ENCODE measurements around the gene GALNT10.

Gene GALNT10

GRCh38 chr5:154262342-154262741, 71.8 kb downstream of the GALNT10 start:
- H3K36me3 ChIP-seq (ENCODE audit: control insufficient read depth, insufficient read depth, low read length): no peaks in the 10 kb centered on the region
- H3K23ac ChIP-seq (ENCODE audit: low read length): no peak overlapping the region
- no CpG with 5 or more reads among the region's 2 CpGs for WGBS (ENCODE audit: extremely low coverage, insufficient coverage, low lambda C conversion rate)
- H3K4me3 ChIP-seq (ENCODE audit: low read length): no peak overlapping the region
- no peak overlapping the region for H4K8ac ChIP-seq (ENCODE audit: low read depth, low read length)
- H2AK5ac ChIP-seq (ENCODE audit: low read length): no peak overlapping the region
- no peak overlapping the region for H3K27ac ChIP-seq (ENCODE audit: low read depth, low read length)
- H2BK15ac ChIP-seq (replicated peaks; ENCODE audit: low read depth): no peak overlapping the region
- no peak for DNase-seq
- no peak overlapping the region for H4K5ac ChIP-seq (ENCODE audit: low read length)
- H2BK120ac ChIP-seq (ENCODE audit: low read depth, low read length): no peak overlapping the region
- peaks cover 6% of the 10 kb centered on the region for H3K4me1 ChIP-seq (ENCODE audit: control insufficient read depth, low read depth, low read length)
- H3K4me2 ChIP-seq (ENCODE audit: low read length): no peak overlapping the region
- no peak overlapping the region for H3K4ac ChIP-seq (ENCODE audit: low read depth, low read length)
- H3K27me3 ChIP-seq (ENCODE audit: insufficient read depth, low read length, poor library complexity): no peaks in the 10 kb centered on the region
- no peak overlapping the region for H2BK5ac ChIP-seq (ENCODE audit: low read length)
- H3K79me2 ChIP-seq (ENCODE audit: control insufficient read depth, insufficient read depth, low read length): no peaks in the 10 kb centered on the region
- H3K18ac ChIP-seq (ENCODE audit: low read length): no peak overlapping the region
- H3K9ac ChIP-seq (ENCODE audit: low read length): no peak overlapping the region
- H3K79me1 ChIP-seq (ENCODE audit: low read length): no peaks in the 10 kb centered on the region
- H3K56ac ChIP-seq (ENCODE audit: low read length): no peak overlapping the region

DNA sequence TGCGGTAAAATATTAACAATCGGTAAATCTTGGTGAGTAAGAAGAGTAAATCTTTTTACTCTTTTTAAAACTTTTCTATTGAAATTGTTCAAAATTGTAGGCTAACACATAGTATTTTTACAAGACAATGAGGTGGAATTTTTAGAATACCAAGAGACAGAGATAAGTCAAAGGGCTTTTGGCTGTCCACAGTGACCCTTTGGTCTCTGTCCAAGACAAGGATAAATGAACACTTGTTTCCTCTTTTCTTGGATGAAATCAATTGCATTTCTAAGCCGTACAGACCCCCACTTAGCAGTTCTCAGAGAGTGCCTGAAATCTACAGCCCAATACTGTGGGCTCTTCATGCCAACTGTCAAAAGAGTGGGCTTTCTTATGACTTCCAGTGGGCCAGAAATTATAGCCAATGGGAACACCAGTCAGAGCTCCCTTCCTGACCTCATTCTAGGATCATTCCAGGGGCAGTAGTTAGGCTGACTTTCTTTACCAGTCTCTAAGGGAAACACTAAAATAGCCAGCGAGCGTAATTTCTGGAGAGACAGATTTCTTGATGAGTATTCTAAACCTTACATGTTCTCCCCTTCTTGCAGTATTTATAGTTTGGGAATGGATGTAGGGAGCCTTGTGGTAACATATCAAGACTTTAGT, 74.1 kb downstream of the GALNT10 start:
- H3K27ac ChIP-seq (ENCODE audit: low read depth, low read length): no peak overlapping the region
- no peak overlapping the region for H2BK120ac ChIP-seq (ENCODE audit: low read depth, low read length)

GRCh38 chr5:154265197-154265773, 74.8 kb downstream of the GALNT10 start:
- Histone ChIP-seq H2BK5ac (ENCODE audit: low read length) (no peak overlapping the region), H3K4ac (ENCODE audit: low read depth, low read length) (no peak overlapping the region), H3K56ac (ENCODE audit: low read length) (no peak overlapping the region), H3K9ac (ENCODE audit: low read length) (no peak overlapping the region), H4K5ac (ENCODE audit: low read length) (no peak overlapping the region), H2AK5ac (ENCODE audit: low read length) (no peak overlapping the region), H3K4me2 (ENCODE audit: low read length) (no peak overlapping the region), H3K23ac (ENCODE audit: low read length) (no peak overlapping the region), H2BK120ac (ENCODE audit: low read depth, low read length) (no peak overlapping the region), H3K18ac (ENCODE audit: low read length) (no peak overlapping the region), H2BK15ac (replicated peaks; ENCODE audit: low read depth) (no peak overlapping the region), H4K8ac (ENCODE audit: low read depth, low read length) (no peak overlapping the region), H3K36me3 (ENCODE audit: control insufficient read depth, insufficient read depth, low read length) (no peaks in the 10 kb centered on the region), H3K27ac (ENCODE audit: low read depth, low read length) (no peak overlapping the region), H3K79me1 (ENCODE audit: low read length) (no peaks in the 10 kb centered on the region), H3K4me1 (ENCODE audit: control insufficient read depth, low read depth, low read length) (peaks cover 7% of the 10 kb centered on the region), H3K4me3 (ENCODE audit: low read length) (no peak overlapping the region), H3K27me3 (ENCODE audit: insufficient read depth, low read length, poor library complexity) (no peaks in the 10 kb centered on the region), H3K79me2 (ENCODE audit: control insufficient read depth, insufficient read depth, low read length) (no peaks in the 10 kb centered on the region)
- DNase-seq: no peak
- no CpG with 5 or more reads among the region's 2 CpGs for WGBS (ENCODE audit: extremely low coverage, insufficient coverage, low lambda C conversion rate)

More for the DNA sequence above, 74.1 kb downstream of the GALNT10 start:
- WGBS (ENCODE audit: extremely low coverage, insufficient coverage, low lambda C conversion rate): no CpG with 5 or more reads among the region's 5 CpGs
- no peak overlapping the region for H3K9ac ChIP-seq (ENCODE audit: low read length)
- no peak for DNase-seq
- no peak overlapping the region for H3K23ac ChIP-seq (ENCODE audit: low read length)
- no peaks in the 10 kb centered on the region for H3K79me1 ChIP-seq (ENCODE audit: low read length)
- no peak overlapping the region for H2BK5ac ChIP-seq (ENCODE audit: low read length)
- no peak overlapping the region for H2BK15ac ChIP-seq (replicated peaks; ENCODE audit: low read depth)
- no peak overlapping the region for H3K4me2 ChIP-seq (ENCODE audit: low read length)
- H3K36me3 ChIP-seq (ENCODE audit: control insufficient read depth, insufficient read depth, low read length): no peaks in the 10 kb centered on the region
- no peak overlapping the region for H3K18ac ChIP-seq (ENCODE audit: low read length)
- no peaks in the 10 kb centered on the region for H3K27me3 ChIP-seq (ENCODE audit: insufficient read depth, low read length, poor library complexity)
- H4K5ac ChIP-seq (ENCODE audit: low read length): no peak overlapping the region
- H4K8ac ChIP-seq (ENCODE audit: low read depth, low read length): no peak overlapping the region
- H2AK5ac ChIP-seq (ENCODE audit: low read length): no peak overlapping the region
- no peak overlapping the region for H3K4ac ChIP-seq (ENCODE audit: low read depth, low read length)
- no peaks in the 10 kb centered on the region for H3K79me2 ChIP-seq (ENCODE audit: control insufficient read depth, insufficient read depth, low read length)
- no peak overlapping the region for H3K4me3 ChIP-seq (ENCODE audit: low read length)
- peaks cover 7% of the 10 kb centered on the region for H3K4me1 ChIP-seq (ENCODE audit: control insufficient read depth, low read depth, low read length)
- H3K56ac ChIP-seq (ENCODE audit: low read length): no peak overlapping the region

DNA sequence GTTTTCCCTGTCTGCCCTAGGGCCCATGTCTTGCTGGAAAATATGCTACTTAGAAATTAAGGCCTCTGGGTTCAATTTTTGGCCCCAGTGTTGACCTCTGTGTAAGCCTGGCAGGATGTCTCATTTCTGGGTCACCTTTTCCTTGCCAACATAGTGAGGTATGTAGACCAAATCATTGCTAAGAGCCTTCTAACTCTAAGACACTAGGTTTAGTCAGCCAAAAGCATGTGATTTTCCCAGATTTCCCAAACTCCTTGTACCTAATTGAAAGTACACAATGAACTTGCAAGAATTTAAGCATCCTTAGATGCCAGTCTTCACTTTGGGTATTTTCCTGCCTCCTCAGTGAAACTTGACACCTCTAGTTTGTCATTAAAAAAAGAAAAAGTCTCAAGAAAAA, 77.0 kb downstream of the GALNT10 start:
- no peak overlapping the region for H3K9ac ChIP-seq (ENCODE audit: low read length)
- no peak overlapping the region for H2BK5ac ChIP-seq (ENCODE audit: low read length)
- H3K36me3 ChIP-seq (ENCODE audit: control insufficient read depth, insufficient read depth, low read length): no peaks in the 10 kb centered on the region
- H3K27me3 ChIP-seq (ENCODE audit: insufficient read depth, low read length, poor library complexity): no peaks in the 10 kb centered on the region
- H3K79me1 ChIP-seq (ENCODE audit: low read length): peaks cover 1% of the 10 kb centered on the region
- no peak overlapping the region for H2AK5ac ChIP-seq (ENCODE audit: low read length)
- H3K18ac ChIP-seq (ENCODE audit: low read length): no peak overlapping the region
- H3K4me2 ChIP-seq (ENCODE audit: low read length): no peak overlapping the region
- no peak overlapping the region for H3K4me3 ChIP-seq (ENCODE audit: low read length)
- no peak overlapping the region for H2BK120ac ChIP-seq (ENCODE audit: low read depth, low read length)
- H3K56ac ChIP-seq (ENCODE audit: low read length): no peak overlapping the region
- no peak overlapping the region for H3K27ac ChIP-seq (ENCODE audit: low read depth, low read length)
- H4K5ac ChIP-seq (ENCODE audit: low read length): no peak overlapping the region
- H3K79me2 ChIP-seq (ENCODE audit: control insufficient read depth, insufficient read depth, low read length): no peaks in the 10 kb centered on the region
- no peak for DNase-seq
- no peak overlapping the region for H3K23ac ChIP-seq (ENCODE audit: low read length)
- H2BK15ac ChIP-seq (replicated peaks; ENCODE audit: low read depth): no peak overlapping the region
- H3K4me1 ChIP-seq (ENCODE audit: control insufficient read depth, low read depth, low read length): peaks cover 7% of the 10 kb centered on the region
- H4K8ac ChIP-seq (ENCODE audit: low read depth, low read length): no peak overlapping the region
- H3K4ac ChIP-seq (ENCODE audit: low read depth, low read length): no peak overlapping the region

DNA sequence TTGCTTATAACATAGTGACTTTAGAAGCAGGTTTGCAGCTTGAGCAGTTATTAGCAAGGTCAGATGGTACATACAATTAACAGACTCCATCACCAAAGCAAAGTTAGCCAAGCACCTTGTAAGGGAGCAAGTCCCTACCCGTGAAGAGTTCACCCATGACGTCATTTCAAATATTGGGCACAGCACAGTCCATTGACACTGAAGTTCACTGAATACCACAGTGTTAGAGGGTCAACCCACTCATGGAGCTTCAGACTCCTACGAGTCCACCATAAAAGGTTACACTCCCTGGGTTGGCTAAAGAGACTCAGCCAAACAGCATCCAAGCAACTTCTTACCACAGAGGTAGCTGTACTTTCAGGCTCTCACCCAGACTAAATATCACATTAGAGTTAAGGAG, 77.5 kb downstream of the GALNT10 start:
- Histone ChIP-seq H3K36me3 (ENCODE audit: control insufficient read depth, insufficient read depth, low read length) (no peaks in the 10 kb centered on the region), H3K4me1 (ENCODE audit: control insufficient read depth, low read depth, low read length) (peaks cover 10% of the 10 kb centered on the region), H3K18ac (ENCODE audit: low read length) (no peak overlapping the region), H3K23ac (ENCODE audit: low read length) (no peak overlapping the region), H3K27me3 (ENCODE audit: insufficient read depth, low read length, poor library complexity) (no peaks in the 10 kb centered on the region), H3K79me1 (ENCODE audit: low read length) (peaks cover 1% of the 10 kb centered on the region), H2BK120ac (ENCODE audit: low read depth, low read length) (no peak overlapping the region), H2BK15ac (replicated peaks; ENCODE audit: low read depth) (no peak overlapping the region), H3K9ac (ENCODE audit: low read length) (no peak overlapping the region), H2BK5ac (ENCODE audit: low read length) (no peak overlapping the region), H3K4me3 (ENCODE audit: low read length) (no peak overlapping the region), H3K56ac (ENCODE audit: low read length) (no peak overlapping the region), H3K27ac (ENCODE audit: low read depth, low read length) (no peak overlapping the region), H4K5ac (ENCODE audit: low read length) (no peak overlapping the region), H4K8ac (ENCODE audit: low read depth, low read length) (no peak overlapping the region), H3K4me2 (ENCODE audit: low read length) (no peak overlapping the region), H3K4ac (ENCODE audit: low read depth, low read length) (no peak overlapping the region), H2AK5ac (ENCODE audit: low read length) (no peak overlapping the region), H3K79me2 (ENCODE audit: control insufficient read depth, insufficient read depth, low read length) (no peaks in the 10 kb centered on the region)
- no peak for DNase-seq
- no CpG with 5 or more reads among the region's 3 CpGs for WGBS (ENCODE audit: extremely low coverage, insufficient coverage, low lambda C conversion rate)

GRCh38 chr5:154269414-154269813, 78.9 kb downstream of the GALNT10 start:
- Histone ChIP-seq H2AK5ac (ENCODE audit: low read length) (no peak overlapping the region), H3K27me3 (ENCODE audit: insufficient read depth, low read length, poor library complexity) (no peaks in the 10 kb centered on the region), H3K56ac (ENCODE audit: low read length) (no peak overlapping the region), H2BK15ac (replicated peaks; ENCODE audit: low read depth) (no peak overlapping the region), H3K23ac (ENCODE audit: low read length) (no peak overlapping the region), H2BK5ac (ENCODE audit: low read length) (no peak overlapping the region), H4K5ac (ENCODE audit: low read length) (no peak overlapping the region), H4K8ac (ENCODE audit: low read depth, low read length) (no peak overlapping the region), H3K79me1 (ENCODE audit: low read length) (peaks cover 1% of the 10 kb centered on the region), H3K4me3 (ENCODE audit: low read length) (no peak overlapping the region), H2BK120ac (ENCODE audit: low read depth, low read length) (no peak overlapping the region), H3K36me3 (ENCODE audit: control insufficient read depth, insufficient read depth, low read length) (no peaks in the 10 kb centered on the region), H3K4me1 (ENCODE audit: control insufficient read depth, low read depth, low read length) (peaks cover 12% of the 10 kb centered on the region), H3K4me2 (ENCODE audit: low read length) (no peak overlapping the region), H3K4ac (ENCODE audit: low read depth, low read length) (no peak overlapping the region), H3K18ac (ENCODE audit: low read length) (no peak overlapping the region), H3K27ac (ENCODE audit: low read depth, low read length) (no peak overlapping the region), H3K79me2 (ENCODE audit: control insufficient read depth, insufficient read depth, low read length) (no peaks in the 10 kb centered on the region), H3K9ac (ENCODE audit: low read length) (no peak overlapping the region)
- DNase-seq: no peak
- WGBS (ENCODE audit: extremely low coverage, insufficient coverage, low lambda C conversion rate): no CpG with 5 or more reads among the region's 3 CpGs

Measured in mesendoderm (in vitro differentiated cells).